GM18868 (cell line): ENCODE results near the gene DDR1.

Experiments used
- ATAC-seq: cut with Tn5 transposase; IDR thresholded peaks from one replicate; pipeline ENCODE4 v1.9.1; 2021; ENCODE audit warnings: mild to moderate bottlenecking, moderate library complexity; ENCODE audit not compliant: unreplicated experiment

The DDR1 gene

GRCh38 chr6:30879684-30880427, 4.5 kb upstream of the DDR1 start:
- ATAC-seq, result no peak

GRCh38 chr6:30880698-30881252, 3.5 kb upstream of the DDR1 start:
- ATAC-seq, result no peak

GRCh38 chr6:30881392-30882203, 2.7 kb upstream of the DDR1 start:
- no peak for ATAC-seq

GRCh38 chr6:30882204-30882758, 2.0 kb upstream of the DDR1 start:
- no peak for ATAC-seq

GRCh38 chr6:30882759-30883684, 1.3 kb upstream of the DDR1 start:
- ATAC-seq, result no peak

GRCh38 chr6:30884521-30885480, 482 bp downstream of the DDR1 start:
- ATAC-seq, result peak; percentile 35

GRCh38 chr6:30885481-30885998, 1.2 kb downstream of the DDR1 start:
- ATAC-seq, result no peak

- ATAC-seq, result no peak
These were observed 1.9 kb downstream of the DDR1 start for GRCh38 chr6:30885999-30886896.

GRCh38 chr6:30886897-30887255, 2.6 kb downstream of the DDR1 start:
- ATAC-seq, result no peak

GRCh38 chr6:30887901-30888815, 3.8 kb downstream of the DDR1 start:
- ATAC-seq, result no peak

- no peak for ATAC-seq
These were observed 4.6 kb downstream of the DDR1 start for GRCh38 chr6:30888816-30889495.

- ATAC-seq, result no peak
These were observed 5.2 kb downstream of the DDR1 start for GRCh38 chr6:30889496-30889885.

- ATAC-seq, result no peak
These were observed 5.8 kb downstream of the DDR1 start for GRCh38 chr6:30889921-30890645.

GRCh38 chr6:30890646-30891449, 6.5 kb downstream of the DDR1 start:
- no peak for ATAC-seq

- ATAC-seq, result no peak
These were observed 7.1 kb downstream of the DDR1 start for GRCh38 chr6:30891450-30891723.
